Stimulated activated CD4-positive, alpha-beta T cell treated with anti-CD3 and anti-CD28 coated beads, Interleukin-2, amount 100 ng/mL, for 24 hours (primary cell): Measurements from ENCODE around the gene ADCY9.
A peak's percentile ranks its signal among the peaks of the same experiment; 100 is the strongest.

Experiments
- DNase-seq, 2 donors: peaks; one replicate each; pipeline ENCODE4 v3.0.0-alpha.2; 2020

Gene ADCY9

GRCh38 chr16:4120176-4120575, 3.9 kb upstream of the ADCY9 start:
- DNase-seq, result no peak

- no peak for DNase-seq
Observed at GRCh38 chr16:4117250-4117578, 972 bp upstream of the ADCY9 start.

DNA sequence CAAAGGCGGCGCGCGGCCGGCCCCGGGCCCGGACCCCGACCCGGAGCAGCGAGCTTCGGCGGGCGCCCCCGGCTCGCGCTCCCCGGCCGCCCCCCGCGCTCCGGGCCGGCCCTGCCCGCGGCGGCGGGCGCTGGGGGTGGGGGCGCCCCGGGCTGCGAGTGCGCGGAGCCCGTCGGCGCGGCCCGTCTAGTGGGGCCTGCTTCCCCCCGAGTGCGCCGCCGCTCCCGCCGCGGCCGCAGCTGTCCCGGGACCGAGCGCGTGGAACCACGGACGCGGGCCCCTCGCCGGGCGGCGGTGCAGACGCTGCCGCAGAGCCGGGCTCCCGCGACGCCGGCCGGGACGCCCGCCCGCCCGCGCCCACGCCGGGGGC, 308 bp downstream of the ADCY9 start:
- no peak for DNase-seq

DNA sequence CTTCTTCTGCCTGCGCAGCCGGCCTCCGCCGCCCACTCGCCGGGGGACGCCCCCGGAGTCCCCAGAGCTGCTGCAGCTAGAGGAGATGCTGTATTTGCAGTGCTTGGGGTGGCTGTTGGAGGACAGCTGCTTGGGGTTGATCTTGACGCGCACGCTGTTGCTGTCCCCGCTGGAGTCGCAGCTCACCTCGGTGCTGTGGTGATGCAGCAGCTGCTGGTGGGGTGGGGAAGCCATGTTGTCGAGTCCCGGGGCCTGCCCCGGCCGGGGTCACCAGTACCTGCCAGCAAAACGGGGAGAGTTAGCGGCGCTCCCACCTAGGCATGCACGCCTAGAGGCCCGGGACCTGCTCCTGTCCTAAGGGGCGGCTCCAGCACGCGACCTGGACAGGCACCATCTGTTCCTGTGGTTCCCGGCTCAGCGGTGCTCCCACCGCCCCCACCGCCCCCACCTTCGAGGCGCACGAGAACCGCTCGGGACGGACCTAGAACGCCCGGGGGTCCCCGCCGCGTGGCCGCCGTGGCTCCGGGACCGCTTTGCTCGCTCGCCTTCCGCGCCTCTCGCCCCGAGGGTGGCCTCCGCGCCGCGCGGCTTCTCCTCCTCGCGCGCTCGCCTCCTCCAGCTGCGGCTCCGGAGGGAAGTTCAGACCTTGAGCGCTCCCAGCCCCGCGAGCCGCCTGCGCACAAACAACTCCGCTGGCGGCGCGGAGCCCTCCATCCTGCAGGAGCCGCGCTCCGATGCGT, 863 bp downstream of the ADCY9 start:
- peak; percentile 50 to 60 for DNase-seq

- no peak for DNase-seq
Observed at GRCh38 chr16:4114257-4115208, 1.7 kb downstream of the ADCY9 start.

DNA sequence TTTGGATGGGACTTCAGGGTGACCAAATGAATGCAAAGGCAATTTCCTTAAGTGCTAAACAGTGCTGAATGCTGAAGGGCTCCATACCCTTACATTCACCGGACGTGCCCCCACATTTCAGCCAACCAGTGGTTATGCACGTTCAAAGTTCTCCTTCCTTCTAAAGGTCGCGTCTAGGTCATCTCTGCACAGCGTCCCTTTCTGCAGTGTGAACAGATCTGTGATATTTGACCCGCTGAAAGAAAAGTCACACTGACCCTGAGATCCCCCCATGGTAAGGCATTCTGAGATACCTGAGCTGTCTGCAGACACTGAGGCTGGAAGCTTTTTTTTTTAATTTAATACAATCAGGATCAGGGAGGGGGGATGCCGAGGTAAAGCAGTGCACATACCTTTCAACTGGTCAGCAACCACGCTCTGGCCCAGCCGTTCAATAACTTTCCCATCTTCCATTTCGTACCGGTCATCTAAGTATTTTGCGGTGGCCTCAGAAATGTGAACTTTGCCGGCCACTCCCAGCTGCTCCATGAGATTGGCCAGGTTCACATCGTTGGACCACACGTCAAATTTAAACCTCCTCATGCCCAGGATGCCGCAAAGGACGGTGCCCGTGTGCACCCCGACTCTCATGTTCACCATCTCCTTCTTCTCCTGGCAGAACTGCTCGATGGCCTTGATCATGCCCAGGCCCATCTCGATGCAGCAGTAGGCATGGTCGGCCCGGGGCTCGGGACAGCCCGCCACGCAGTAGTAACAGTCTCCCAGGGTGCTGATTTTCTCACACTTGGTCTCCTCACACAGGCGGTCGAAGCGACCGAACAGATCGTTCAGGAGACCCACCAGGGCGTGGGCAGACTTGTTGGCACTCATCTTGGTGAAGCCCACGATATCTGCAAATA, 2.6 kb downstream of the ADCY9 start:
- no peak for DNase-seq

DNA sequence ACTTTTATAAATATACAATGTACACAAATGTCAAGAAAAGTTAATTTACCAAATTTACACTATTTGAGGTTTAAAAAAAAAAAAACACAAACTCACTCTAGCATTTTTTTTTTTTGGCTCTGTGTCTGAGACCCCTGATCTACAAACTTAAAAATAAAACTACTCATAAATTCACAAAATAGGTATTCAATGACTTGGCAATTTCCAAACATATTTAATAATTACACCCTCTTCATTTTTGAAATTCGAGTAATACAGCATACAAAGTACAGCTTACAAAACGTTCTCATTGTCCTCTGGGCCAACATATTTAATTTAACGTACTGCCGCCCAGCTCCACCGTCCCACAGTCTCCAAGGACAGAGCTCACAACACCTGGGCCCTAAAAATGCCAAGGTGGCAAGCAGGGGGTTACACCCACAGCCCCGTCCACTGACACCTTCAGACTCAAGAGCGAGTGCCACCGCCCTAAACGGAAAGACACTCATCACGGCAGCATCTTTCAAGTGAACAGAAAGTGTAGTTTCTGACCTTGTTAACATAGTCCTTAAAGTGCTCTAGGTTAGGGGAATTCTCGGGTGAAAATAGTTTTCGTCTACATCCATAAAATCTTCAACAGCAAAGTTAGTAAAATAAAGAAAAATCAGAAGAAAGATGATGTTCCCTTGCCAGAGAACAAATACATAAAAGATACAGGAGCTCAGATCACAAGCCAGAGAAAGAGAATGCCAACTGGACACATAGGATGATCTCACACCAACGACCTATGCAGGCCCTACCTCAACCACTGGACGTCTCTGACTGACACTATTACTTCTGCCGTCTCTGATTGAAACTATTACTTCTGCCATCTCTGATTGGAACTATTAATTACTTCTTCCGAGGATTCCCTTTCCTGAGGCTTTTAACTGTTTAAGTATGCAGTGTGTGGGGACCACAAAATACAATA, 4.2 kb downstream of the ADCY9 start:
- DNase-seq, result no peak

GRCh38 chr16:4110680-4111079, 5.6 kb downstream of the ADCY9 start:
- DNase-seq, result no peak

DNA sequence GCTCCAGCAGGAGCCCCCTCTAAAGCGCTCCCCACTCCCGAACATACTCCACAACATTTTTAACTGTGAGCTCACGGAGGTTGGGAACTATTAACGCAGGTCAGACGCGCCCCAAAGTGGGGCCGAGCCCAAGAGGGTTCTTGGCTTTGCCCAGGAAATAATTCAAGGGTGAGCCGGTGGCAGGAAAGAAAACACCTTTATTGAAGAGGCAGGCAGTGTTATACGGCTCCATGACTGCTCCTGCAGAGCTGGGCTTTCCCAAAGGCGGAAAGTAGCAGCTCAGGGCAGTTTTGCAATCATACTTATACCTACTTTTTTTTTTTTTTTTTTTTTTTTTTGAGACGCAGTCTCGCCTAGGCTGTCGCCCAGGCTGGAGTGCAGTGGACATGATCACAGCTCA, 6.2 kb downstream of the ADCY9 start:
- DNase-seq, result no peak

- no peak for DNase-seq
Observed at GRCh38 chr16:4109250-4109736, 6.9 kb downstream of the ADCY9 start.

- DNase-seq, result no peak
Observed at GRCh38 chr16:4106516-4106915, 9.7 kb downstream of the ADCY9 start.

DNA sequence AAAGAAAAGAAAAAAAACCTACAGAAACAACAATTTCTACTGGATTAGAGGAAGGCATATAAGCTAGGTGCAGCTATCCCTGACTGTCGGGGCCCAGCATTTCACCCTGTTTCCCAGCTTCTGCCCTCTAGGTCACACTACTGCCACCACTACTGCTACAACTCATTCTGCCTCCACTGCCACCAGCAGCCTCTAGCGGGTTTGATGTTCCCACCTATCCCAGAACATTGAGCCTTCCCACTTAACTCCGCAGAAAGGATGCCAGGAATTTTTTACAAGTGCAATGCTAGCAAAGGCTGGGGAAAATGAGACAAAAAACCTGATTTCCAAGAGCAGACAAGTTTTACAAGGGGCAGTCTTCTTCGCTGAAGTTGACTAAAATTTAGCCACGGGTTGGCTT, 10.4 kb downstream of the ADCY9 start:
- DNase-seq, result no peak

DNA sequence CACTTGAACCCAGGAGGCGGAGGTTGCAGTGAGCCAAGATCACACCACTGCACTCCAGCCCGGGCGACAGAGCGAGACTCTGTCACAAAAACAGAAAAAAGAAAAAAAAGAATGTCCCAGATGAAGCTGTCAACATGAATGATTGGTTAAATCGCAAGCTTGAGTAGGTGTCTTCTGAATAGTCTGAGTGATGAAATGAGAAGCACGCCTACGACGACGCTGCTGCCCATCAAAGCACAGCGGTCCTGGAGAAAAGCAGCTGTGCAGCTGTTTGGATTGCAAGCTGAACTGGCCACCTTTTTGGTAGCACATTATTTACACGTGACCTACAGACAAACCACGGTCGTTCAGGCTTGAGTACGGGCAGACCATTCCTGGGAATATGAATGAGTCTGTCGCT, 12.5 kb downstream of the ADCY9 start:
- DNase-seq, result no peak

- DNase-seq, result no peak
Observed at GRCh38 chr16:4101421-4102219, 14.6 kb downstream of the ADCY9 start.

GRCh38 chr16:4098501-4098900, 17.7 kb downstream of the ADCY9 start:
- no peak for DNase-seq

DNA sequence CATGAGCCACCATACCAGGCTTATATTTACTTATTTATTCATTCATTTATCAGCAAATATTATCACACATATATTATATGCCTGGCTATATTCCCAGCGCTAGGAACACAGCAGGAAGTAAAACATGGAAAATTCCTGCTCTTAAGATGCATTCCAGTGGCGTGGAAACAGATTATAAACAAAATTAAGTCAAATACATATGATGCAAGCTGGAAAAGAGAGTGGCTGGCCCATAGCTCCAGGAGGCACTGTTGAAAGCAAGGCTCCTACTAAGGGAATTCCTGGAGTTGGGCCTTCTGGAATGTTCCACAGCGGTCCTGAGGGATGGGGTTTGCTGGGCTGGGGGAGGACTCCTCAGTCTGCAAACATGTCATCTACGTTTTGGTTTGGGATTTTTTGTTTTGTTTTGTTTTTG, 18.4 kb downstream of the ADCY9 start:
- DNase-seq, result no peak

GRCh38 chr16:4096509-4096908, 19.7 kb downstream of the ADCY9 start:
- no peak for DNase-seq

- DNase-seq, result no peak
Observed at GRCh38 chr16:4094127-4094773, 22.0 kb downstream of the ADCY9 start.

- DNase-seq, result no peak
Observed at GRCh38 chr16:4093495-4094126, 22.6 kb downstream of the ADCY9 start.
